ENCODE measurements around the gene NOC2L. TPM values are rescaled to one million over a fixed set of nuclear protein-coding genes. Genes with fewer than 3 reads are reported as not detected.
A peak's percentile ranks its signal among the peaks of the same experiment; 100 is the strongest.
"Not testable (repeated sequence)": the region's sequence is repeated elsewhere in the genome, so short reads cannot be mapped to it uniquely, and the experiment has no call there.

The NOC2L gene
- total RNA-seq, 1 donor from 2014 or later = 70.2 TPM

DNA sequence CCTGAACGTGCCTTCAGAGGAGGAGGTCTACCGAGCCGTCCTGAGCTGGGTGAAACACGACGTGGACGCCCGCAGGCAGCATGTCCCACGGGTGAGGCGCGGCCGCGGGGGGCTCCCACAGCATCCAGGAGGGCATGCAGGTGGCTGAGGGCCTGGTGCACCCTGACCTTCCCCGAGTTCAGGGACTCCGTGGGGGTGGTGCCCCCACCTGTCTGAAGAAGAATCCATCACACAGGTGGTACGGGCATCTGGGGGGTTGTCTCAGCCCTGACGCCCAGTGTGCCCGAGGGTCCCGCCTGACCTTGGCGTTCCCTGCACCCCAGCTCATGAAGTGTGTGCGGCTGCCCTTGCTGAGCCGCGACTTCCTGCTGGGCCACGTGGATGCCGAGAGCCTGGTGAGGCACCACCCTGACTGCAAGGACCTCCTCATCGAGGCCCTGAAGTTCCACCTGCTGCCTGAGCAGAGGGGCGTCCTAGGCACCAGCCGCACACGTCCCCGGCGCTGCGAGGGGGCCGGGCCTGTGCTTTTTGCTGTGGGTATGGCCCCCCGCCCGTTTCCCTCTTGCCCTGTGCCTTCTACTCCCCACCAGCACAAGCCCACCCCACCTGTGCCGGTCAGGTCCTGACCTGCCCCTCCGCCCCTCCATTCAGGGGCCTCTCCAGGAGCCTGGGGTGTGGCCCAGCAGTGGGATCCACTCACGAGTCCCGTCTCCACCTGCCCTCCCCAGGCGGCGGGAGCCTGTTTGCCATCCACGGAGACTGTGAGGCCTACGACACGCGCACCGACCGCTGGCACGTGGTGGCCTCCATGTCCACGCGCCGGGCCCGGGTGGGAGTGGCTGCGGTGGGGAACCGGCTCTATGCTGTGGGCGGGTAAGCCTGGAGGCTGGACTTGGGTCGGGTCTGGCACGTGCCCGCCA, 3.6 kb upstream of the NOC2L start:
- DNase-seq (ENCODE audit: low read depth) = no peak

GRCh38 chr1:961132-961669, 2.1 kb upstream of the NOC2L start:
- no peak for DNase-seq (ENCODE audit: low read depth)

GRCh38 chr1:960363-961131, 1.5 kb upstream of the NOC2L start, which contains the start of gene KLHL17:
TSS of gene KLHL17 (plus strand) at chr1:960584. CDS start at chr1:960694, 110 bp downstream.
- peak; percentile 77 for DNase-seq (ENCODE audit: low read depth)

GRCh38 chr1:959731-960362, 791 bp upstream of the NOC2L start:
- DNase-seq (ENCODE audit: low read depth) = no peak

DNA sequence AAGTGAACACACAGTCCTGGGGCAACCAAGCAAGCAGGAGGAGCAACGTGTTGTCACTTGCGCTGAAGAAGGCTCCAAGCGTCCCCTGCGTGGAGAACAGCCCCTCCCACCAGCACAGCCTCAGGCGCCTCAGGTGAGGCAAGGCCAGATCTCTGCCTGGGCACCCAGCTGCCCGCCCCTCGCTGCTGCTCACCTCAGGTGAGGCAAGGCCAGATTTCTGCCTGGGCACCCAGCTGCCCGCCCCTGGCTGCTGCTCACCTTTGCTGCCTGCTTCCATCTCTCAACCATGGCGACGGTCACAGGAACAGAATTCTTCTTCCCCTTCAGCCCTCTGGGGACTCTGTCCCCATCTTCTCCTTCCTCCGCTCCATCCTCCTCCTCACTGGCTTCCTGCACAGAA, 2.4 kb downstream of the NOC2L start:
- DNase-seq (ENCODE audit: low read depth) = no peak

DNA sequence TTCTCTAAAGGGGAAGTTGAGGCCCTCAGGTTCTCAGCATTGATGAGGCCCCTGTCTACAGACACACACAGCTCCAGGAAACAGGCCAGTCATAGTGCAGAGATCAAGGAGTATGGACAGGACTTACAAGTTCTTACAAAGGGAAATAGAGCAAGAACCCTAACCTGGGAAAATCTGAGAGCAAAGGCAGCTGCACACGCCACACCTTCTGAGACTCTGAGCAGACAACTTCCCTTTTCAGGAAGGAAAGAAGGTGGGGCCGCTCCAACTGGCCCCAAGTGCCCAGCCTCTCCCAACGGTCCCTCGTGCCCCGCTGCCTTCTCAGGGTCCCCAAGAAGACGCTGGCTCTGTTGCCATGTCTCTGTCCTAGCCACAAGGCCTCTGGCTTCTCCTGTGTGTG, 3.6 kb downstream of the NOC2L start:
- DNase-seq (ENCODE audit: low read depth) = no peak

- no peak for DNase-seq (ENCODE audit: low read depth)
These were observed 4.1 kb downstream of the NOC2L start for GRCh38 chr1:954927-955326.

DNA sequence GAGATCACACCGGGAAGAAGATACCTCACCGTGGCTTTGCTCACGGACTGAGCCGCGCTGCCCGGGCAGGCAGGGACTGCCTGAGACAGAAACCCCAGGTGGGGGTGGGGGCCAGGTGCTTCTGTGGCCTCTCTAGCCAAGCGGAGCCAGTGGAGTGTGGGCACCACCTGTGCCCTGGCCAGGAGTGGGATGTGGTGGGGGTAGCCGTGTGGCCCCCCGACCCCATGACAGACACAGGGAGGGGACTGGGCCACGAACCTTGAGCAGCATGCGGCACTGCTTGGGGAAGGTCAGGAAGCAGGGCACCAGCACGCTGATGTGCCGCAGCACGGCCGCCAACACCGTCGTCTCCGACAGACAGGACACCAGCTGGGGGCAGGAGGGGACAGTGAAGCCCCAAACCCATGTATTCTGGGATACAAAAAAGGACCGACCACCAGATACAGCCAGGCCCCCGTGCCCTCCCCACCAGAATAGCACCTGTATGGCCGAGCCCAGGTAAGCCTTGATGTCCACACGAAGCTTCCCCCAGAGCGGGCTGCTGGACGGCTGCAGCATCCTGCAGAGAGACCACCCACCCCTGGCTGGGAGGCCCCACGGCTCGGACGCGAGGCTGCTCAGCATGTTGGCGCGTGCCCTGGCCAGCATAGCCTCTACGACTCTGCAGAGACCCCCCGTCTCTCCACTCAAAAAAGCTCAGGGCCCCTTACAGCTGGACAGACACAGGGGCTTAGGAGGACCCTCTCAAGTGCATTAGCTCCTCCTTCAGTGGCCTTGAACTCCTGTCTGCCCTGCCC, 5.3 kb downstream of the NOC2L start:
- no peak for DNase-seq (ENCODE audit: low read depth)

GRCh38 chr1:952603-953002, 6.5 kb downstream of the NOC2L start:
- no peak for DNase-seq (ENCODE audit: low read depth)

GRCh38 chr1:952201-952600, 6.9 kb downstream of the NOC2L start:
- DNase-seq (ENCODE audit: low read depth) = no peak

DNA sequence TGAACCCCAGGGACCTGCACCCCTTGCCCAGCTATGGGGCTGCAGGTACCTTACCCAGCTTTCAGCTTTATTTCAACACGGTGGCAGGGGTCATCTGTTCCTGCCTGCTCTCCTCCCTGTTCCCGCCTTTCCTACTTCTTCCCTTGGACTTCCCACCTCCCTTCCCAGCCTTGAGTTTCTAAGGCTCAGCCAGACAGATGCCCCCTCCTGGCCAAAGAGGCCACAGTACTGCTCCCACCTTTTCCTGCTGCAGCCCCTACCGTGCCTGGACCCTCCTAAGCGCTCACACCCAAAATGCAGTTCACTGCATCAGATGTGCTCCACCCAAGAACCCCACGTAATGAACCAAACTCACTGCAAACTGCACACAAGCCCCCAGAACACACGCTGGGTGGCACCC, 7.7 kb downstream of the NOC2L start:
- DNase-seq (ENCODE audit: low read depth) = no peak

- no peak for DNase-seq (ENCODE audit: low read depth)
These were observed 8.2 kb downstream of the NOC2L start for GRCh38 chr1:950881-951280.

GRCh38 chr1:950268-950667, 8.8 kb downstream of the NOC2L start:
- DNase-seq (ENCODE audit: low read depth) = no peak

DNA sequence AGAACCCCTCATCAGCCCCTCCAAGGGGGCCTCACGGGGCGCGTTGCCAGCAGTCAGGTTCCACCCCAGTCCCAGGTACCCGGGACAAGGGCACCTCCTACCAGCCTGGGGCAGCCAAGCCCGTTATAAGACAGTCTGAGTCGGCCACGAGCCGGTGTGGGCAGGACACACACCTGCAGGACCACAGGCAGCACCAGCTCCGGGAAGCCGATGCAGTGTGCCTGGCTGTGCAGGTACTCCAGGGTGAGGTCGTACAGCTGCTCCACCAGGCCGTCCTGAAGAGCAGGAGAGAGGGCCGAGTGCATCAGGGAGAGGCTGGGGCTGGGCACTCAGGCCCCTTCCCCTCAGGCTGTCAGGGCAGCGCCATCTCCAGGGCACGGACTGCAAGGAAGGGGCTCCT, 11.1 kb downstream of the NOC2L start:
- no peak for DNase-seq (ENCODE audit: low read depth)

GRCh38 chr1:946811-947210, 12.2 kb downstream of the NOC2L start:
- not testable (repeated sequence) for DNase-seq (ENCODE audit: low read depth)

DNA sequence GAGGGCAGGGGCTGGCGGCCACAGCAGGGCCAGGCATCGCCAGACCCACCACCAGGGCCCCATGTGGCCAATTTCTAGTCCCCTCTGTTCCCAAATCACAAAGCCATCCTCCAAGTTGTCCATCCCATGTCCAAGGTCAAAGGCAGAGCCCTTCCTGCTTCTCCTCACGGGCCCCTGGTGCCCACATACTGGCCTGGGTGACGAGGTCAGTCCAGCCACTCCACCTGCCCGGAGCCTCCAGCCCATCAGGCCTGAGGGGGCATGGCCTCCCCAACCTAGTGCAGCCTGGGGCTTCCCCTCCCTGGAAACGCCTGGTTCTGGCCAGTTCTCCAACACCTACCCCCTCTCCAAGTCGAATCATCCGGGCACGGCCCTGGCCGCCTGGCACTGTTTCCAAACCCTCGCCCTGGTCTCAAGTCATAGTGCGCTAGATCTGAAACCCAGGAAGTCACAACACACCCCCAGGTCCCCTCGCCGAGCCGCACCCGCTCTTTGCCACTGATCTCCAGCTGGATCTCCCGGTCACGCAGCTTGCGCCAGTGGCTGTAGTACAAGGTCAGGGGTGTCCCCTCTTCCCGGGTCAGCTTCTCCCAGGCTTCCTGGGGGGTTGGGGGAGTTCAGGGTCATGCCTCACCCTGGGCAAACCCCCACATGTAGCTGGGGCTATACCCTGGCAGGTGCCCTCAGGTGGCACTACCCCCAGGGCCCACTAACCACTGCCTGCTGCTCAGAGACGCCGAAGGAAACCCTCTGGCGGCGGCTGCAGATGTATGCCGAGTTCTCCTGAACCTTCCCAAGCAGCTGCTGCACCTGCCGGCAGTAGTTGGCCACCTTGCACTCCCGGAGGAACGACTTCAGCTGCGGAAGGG, 13.1 kb downstream of the NOC2L start:
- DNase-seq (ENCODE audit: low read depth) = no peak

DNA sequence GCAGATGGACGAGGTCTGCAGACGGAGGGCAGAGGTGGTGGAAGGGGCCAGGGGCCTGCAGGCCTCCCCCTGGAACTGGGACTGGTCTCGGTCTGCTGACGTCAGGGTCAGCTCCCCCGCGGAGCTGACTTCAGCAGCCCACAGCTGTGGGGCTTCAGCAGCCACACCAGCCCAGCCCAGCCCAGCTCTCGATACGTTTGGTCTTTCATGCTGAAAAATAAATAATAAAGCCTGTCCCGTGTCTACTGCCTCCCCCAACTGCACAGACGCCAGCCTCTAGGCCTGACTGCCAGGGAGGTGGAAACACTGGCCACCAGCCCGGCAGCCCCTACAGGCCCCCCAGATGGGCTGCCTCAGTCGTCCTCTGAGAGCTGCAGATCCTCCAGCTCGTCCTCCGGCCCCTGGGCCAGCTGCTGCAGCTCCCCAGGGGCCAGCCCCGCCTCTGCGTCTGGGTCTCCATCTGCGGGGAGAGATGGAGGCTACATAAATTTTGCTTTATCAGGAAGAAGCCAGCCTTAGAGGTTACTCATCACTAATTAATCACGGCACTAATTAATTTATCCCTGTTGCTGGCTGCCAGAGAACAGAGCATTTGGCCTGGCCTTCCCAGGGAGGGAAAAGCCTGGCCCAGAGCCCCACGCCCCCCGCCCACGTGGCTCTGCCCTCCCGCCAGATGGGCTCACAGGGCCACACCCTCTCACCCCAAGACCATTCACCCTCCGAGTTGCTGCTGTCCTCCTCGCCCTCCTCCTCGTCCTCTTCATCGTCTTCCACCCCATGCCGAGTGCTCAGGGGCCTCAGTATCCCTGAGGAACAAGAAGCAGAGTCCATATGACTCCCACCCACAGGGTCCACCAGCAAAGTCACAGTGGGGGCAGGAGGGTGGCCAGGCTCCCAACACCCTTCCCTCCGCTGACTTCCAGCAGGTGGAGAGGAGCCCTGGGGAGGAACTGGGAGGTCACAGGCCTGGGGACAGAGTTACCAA, 14.4 kb downstream of the NOC2L start:
- DNase-seq (ENCODE audit: low read depth) = no peak

DNA sequence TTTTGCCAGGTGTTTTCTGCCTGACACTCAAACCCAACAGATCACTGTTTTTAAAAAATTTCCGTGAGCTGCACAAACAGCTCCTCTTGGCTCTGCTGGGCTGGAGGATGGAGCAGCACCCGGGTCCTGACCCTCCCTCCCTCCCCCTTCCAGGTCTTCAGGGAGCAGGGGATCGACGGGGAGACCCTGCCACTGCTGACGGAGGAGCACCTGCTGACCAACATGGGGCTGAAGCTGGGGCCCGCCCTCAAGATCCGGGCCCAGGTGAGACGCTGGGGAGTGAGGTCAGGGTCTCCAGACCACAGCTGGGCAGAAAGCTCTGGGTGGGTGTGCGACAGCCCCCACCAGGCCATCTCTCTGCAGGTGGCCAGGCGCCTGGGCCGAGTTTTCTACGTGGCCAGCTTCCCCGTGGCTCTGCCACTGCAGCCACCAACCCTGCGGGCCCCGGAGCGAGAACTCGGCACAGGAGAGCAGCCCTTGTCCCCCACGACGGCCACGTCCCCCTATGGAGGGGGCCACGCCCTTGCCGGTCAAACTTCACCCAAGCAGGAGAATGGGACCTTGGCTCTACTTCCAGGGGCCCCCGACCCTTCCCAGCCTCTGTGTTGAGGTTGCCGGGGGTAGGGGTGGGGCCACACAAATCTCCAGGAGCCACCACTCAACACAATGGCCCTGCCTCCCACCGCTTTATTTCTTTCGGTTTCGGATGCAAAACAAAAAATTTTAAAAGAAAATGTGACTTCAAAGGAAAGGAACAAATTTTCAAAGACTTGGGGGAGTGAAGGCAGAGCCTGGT, 15.3 kb downstream of the NOC2L start:
- DNase-seq (ENCODE audit: low read depth) = no peak

Data from myocyte (in vitro differentiated cells).